H1 (cell line): ENCODE measurements around the gene ZNF70. TPM values are rescaled to one million over a fixed set of nuclear protein-coding genes. Genes with fewer than 3 reads are reported as not detected.

Experiments
- CTCF ChIA-PET: fragments of 300-600 bp; sonication (Branson Sonifier 250); formaldehyde crosslinking; loops from one replicate; lab custom pipeline; 2021; ENCODE audit not compliant: partially characterized antibody; lab: Charles Lee
- POLR2A ChIA-PET: fragments of 300-600 bp; sonication (Branson Sonifier 250); formaldehyde crosslinking; loops from one replicate; lab custom pipeline; 2021; ENCODE audit warnings: inconsistent platforms; ENCODE audit not compliant: partially characterized antibody; lab: Charles Lee
- DNase-seq, 2 experiments: peaks; one replicate each; pipeline versions ENCODE4 v3.0.0 to v3.0.0-alpha.2; 2010 to 2022; ENCODE audit warnings: low spot score in 2 of 2, low read depth in 1 of 2, mixed read lengths in 1 of 2
- FAIRE-seq: peaks from 2 replicates; lab custom pipeline; 2011; peaks lifted over from hg19 to GRCh38; lab: Jason Lieb, UNC
- H2AFZ ChIP-seq: 2 replicates; pipeline ENCODE4 v1.8.1; 2012; ENCODE audit warnings: low read length, inconsistent platforms
- H2AK5ac ChIP-seq: 2 replicates; pipeline ENCODE4 v1.6.1; 2013; ENCODE audit warnings: low read depth, low read length
- H2BK120ac ChIP-seq: replicated peaks from 2 replicates; pipeline ENCODE3; 2013; ENCODE audit warnings: low read depth, low read length, inconsistent platforms
- H2BK12ac ChIP-seq: 2 replicates; pipeline ENCODE4 v1.6.1; 2013; ENCODE audit warnings: low read depth, low read length
- H2BK15ac ChIP-seq: 2 replicates; pipeline ENCODE4 v1.6.1; 2013; ENCODE audit warnings: low read length
- H2BK20ac ChIP-seq: 2 replicates; pipeline ENCODE4 v1.6.1; 2013; ENCODE audit warnings: low read length
- H2BK5ac ChIP-seq: 2 replicates; pipeline ENCODE4 v1.6.1; 2013; ENCODE audit warnings: low read depth, low read length
- H3K14ac ChIP-seq: 2 replicates; pipeline ENCODE4 v1.6.1; 2013; ENCODE audit warnings: inconsistent platforms; ENCODE audit not compliant: insufficient read length
- H3K18ac ChIP-seq: 2 replicates; pipeline ENCODE4 v1.6.1; 2013; ENCODE audit warnings: low read length; ENCODE audit errors: extremely low read depth
- H3K23ac ChIP-seq: 2 replicates; pipeline ENCODE4 v1.6.1; 2013; ENCODE audit warnings: inconsistent platforms; ENCODE audit not compliant: insufficient read length
- H3K23me2 ChIP-seq: 2 replicates; pipeline ENCODE4 v1.6.1; 2013; ENCODE audit warnings: low read depth, low read length
- H3K27ac ChIP-seq: 2 replicates; pipeline ENCODE4 v1.6.1; 2011; ENCODE audit warnings: low read depth, low read length, inconsistent platforms
- H3K27me3 ChIP-seq, 4 experiments: replicated peaks in 1 of 4; 1 replicate in 1 of 4; 2 replicates in 3 of 4; pipeline versions ENCODE4 v1.6.1 to v1.8.1; 2011 to 2013; ENCODE audit warnings: low read length in 3 of 4, mild to moderate bottlenecking in 3 of 4, inconsistent platforms in 2 of 4, mixed read lengths in 2 of 4, moderate library complexity in 1 of 4; ENCODE audit not compliant: control insufficient read depth in 3 of 4, insufficient read depth in 3 of 4; ENCODE audit errors: extremely low read depth in 1 of 4
- H3K36me3 ChIP-seq, 4 experiments: 2 replicates each; pipeline versions ENCODE4 v1.6.1 to v1.8.1; 2011 to 2013; ENCODE audit warnings: mild to moderate bottlenecking in 4 of 4, low read length in 3 of 4, moderate library complexity in 2 of 4, control low read depth in 1 of 4, inconsistent platforms in 1 of 4; ENCODE audit not compliant: insufficient read depth in 4 of 4, control insufficient read depth in 2 of 4
- H3K4ac ChIP-seq: replicated peaks from 2 replicates; pipeline ENCODE3; 2013; ENCODE audit warnings: low read length, low read depth, mixed read lengths, inconsistent platforms; ENCODE audit not compliant: insufficient read length
- H3K4me1 ChIP-seq, 4 experiments: replicated peaks in 1 of 4; 1 replicate in 1 of 4; 2 replicates in 3 of 4; pipeline versions ENCODE4 v1.6.1 to v1.8.1; 2011 to 2013; ENCODE audit warnings: low read length in 3 of 4, inconsistent platforms in 2 of 4, mixed read lengths in 1 of 4; ENCODE audit not compliant: insufficient read depth in 4 of 4, control insufficient read depth in 3 of 4
- H3K4me2 ChIP-seq, 2 experiments: 2 replicates each; pipeline versions ENCODE4 v1.6.1 to v1.8.1; 2011 to 2013; ENCODE audit warnings: low read depth in 2 of 2, low read length in 2 of 2, control low read depth in 1 of 2, inconsistent platforms in 1 of 2, mild to moderate bottlenecking in 1 of 2; ENCODE audit not compliant: insufficient read depth in 1 of 2
- H3K4me3 ChIP-seq, 4 experiments: fragments of 200-600, 300-600 bp in 1 of 4; sonication (generic), shearing (Covaris generic), sonication (Bioruptor Twin) in 1 of 4; 2 replicates each; pipeline versions ENCODE4 v1.5.1 to v1.8.1; 2011 to 2016; ENCODE audit warnings: low read length in 4 of 4, low read depth in 3 of 4, control low read depth in 2 of 4, inconsistent platforms in 2 of 4, mild to moderate bottlenecking in 2 of 4, mixed read lengths in 1 of 4, moderate library complexity in 1 of 4; ENCODE audit not compliant: insufficient read depth in 2 of 4; ENCODE audit errors: extremely low read depth in 1 of 4
- H3K56ac ChIP-seq: replicated peaks from 2 replicates; pipeline ENCODE3; 2013; ENCODE audit warnings: low read depth, mild to moderate bottlenecking, mixed read lengths, low read length, inconsistent platforms; ENCODE audit not compliant: insufficient read length
- H3K79me1 ChIP-seq: 2 replicates; pipeline ENCODE4 v1.6.1; 2013; ENCODE audit warnings: low read depth, low read length, control low read depth
- H3K79me2 ChIP-seq, 2 experiments: 2 replicates each; pipeline versions ENCODE4 v1.6.1 to v1.8.1; 2012 to 2013; ENCODE audit warnings: low read length in 2 of 2, mild to moderate bottlenecking in 2 of 2, inconsistent platforms in 1 of 2; ENCODE audit not compliant: insufficient read depth in 2 of 2, control insufficient read depth in 1 of 2
- H3K9ac ChIP-seq, 4 experiments: replicated peaks in 1 of 4; 1 replicate in 1 of 4; 2 replicates in 3 of 4; pipeline versions ENCODE4 v1.6.1 to v1.8.1; 2011 to 2013; ENCODE audit warnings: low read depth in 3 of 4, low read length in 3 of 4, control low read depth in 2 of 4, mild to moderate bottlenecking in 2 of 4, moderate library complexity in 2 of 4, inconsistent platforms in 1 of 4; ENCODE audit errors: extremely low read depth in 1 of 4
- H3K9me3 ChIP-seq, 2 experiments: 2 replicates each; pipeline versions ENCODE4 v1.6.1 to v1.8.1; 2012 to 2013; ENCODE audit warnings: mild to moderate bottlenecking in 2 of 2, moderate library complexity in 2 of 2, control low read depth in 1 of 2, inconsistent platforms in 1 of 2, low read depth in 1 of 2, low read length in 1 of 2, mixed read lengths in 1 of 2; ENCODE audit not compliant: insufficient read depth in 2 of 2
- H4K20me1 ChIP-seq, 2 experiments: replicated peaks in 1 of 2; 2 replicates each; pipeline versions ENCODE3 to v1.8.1; 2011 to 2013; ENCODE audit warnings: inconsistent platforms in 2 of 2, low read length in 2 of 2, mild to moderate bottlenecking in 1 of 2; ENCODE audit not compliant: insufficient read depth in 2 of 2, control insufficient read depth in 1 of 2
- H4K5ac ChIP-seq: 2 replicates; pipeline ENCODE4 v1.6.1; 2013; ENCODE audit warnings: low read length, low read depth, mixed read lengths, inconsistent platforms; ENCODE audit not compliant: insufficient read length
- H4K8ac ChIP-seq: 2 replicates; pipeline ENCODE4 v1.8.0; 2013; ENCODE audit warnings: mild to moderate bottlenecking, moderate library complexity, low read length, inconsistent platforms; ENCODE audit not compliant: insufficient read depth; ENCODE audit errors: extremely low read depth
- H4K91ac ChIP-seq: replicated peaks from 2 replicates; pipeline ENCODE3; 2013; ENCODE audit warnings: low read length, mixed read lengths, inconsistent platforms; ENCODE audit not compliant: insufficient read length
- CHD1 ChIP-seq: IDR thresholded peaks from 2 replicates; pipeline ENCODE4 v1.6.1; 2012; ENCODE audit warnings: low read depth, low read length, improper control_type of control experiment
- EZH2 ChIP-seq: fragments of 200-600 bp; sonication (generic); IDR thresholded peaks from 2 replicates; pipeline ENCODE4 v1.7.1; 2012; ENCODE audit warnings: low read depth, mild to moderate bottlenecking, moderate library complexity, low read length, inconsistent platforms; ENCODE audit not compliant: severe bottlenecking
- NRF1 ChIP-seq: IDR thresholded peaks from 2 replicates; pipeline ENCODE4 v1.6.1; 2011; ENCODE audit warnings: mild to moderate bottlenecking, low read depth, low read length, improper control_type of control experiment
- RAD21 ChIP-seq, 2 experiments: IDR thresholded peaks in 1 of 2; conservative IDR thresholded peaks in 1 of 2; 2 replicates each; pipeline ENCODE4 v1.6.1; 2011; ENCODE audit warnings: low read depth in 2 of 2, low read length in 2 of 2, improper control_type of control experiment in 1 of 2, inconsistent platforms in 1 of 2, mild to moderate bottlenecking in 1 of 2, moderate library complexity in 1 of 2
- SRF ChIP-seq: IDR thresholded peaks from 2 replicates; pipeline ENCODE4 v1.6.1; 2011; ENCODE audit warnings: mild to moderate bottlenecking, low read depth, low read length, moderate library complexity
- TEAD4 ChIP-seq: IDR thresholded peaks from 2 replicates; pipeline ENCODE4 v1.6.1; 2012; ENCODE audit warnings: low read depth, low read length, inconsistent platforms, mixed read lengths
- ZNF274 ChIP-seq: IDR thresholded peaks from 2 replicates; pipeline ENCODE4 v1.7.0; 2012; ENCODE audit warnings: low read length, borderline replicate concordance; ENCODE audit errors: extremely low read depth
- WGBS, 2 experiments: shearing (Covaris generic) in 1 of 2; methylation state at CpG; one replicate each; pipeline versions ENCODE4 v1.1.6 to v1.1.7; 2013 to 2015; ENCODE audit warnings: low lambda C conversion rate in 2 of 2, mixed read lengths in 2 of 2, inconsistent platforms in 1 of 2, low coverage in 1 of 2, missing lambda C conversion rate in 1 of 2; ENCODE audit not compliant: insufficient replicate concordance in 2 of 2, insufficient coverage in 1 of 2, insufficient read length in 1 of 2; ENCODE audit errors: extremely low coverage in 1 of 2, missing lambda C conversion rate in 1 of 2; 5-methylcytosine and 5-hydroxymethylcytosine counted together
- polyA plus RNA-seq, 7 experiments: library from polyadenylated mRNA; depleted of rRNA in 3 of 7; stranded (reverse) in 5 of 7; unstranded in 2 of 7; fragments of >200 nt in 5 of 7; fragments of 200-250 nt in 2 of 7; gene quantifications; 1 replicate in 5 of 7; 2 replicates in 1 of 7; 4 replicates in 1 of 7; pipeline versions ENCODE4 v1.2.1 to v1.2.3, GENCODE V29; 2011 to 2013; ENCODE audit warnings: missing spikeins in 2 of 7, mixed read lengths in 2 of 7
- total RNA-seq: library from RNA; stranded (reverse); fragmentation: NEBNext Ultra II Directional; extraction: Animal tissue kit (Norgen Biotek cat#: 25700); gene quantifications from 2 replicates; pipeline ENCODE4 v1.2.1, GENCODE V29; 2021
- TF ChIP-seq, protein P1 (sequence below), 3 experiments: IDR thresholded peaks; 1 replicate in 2 of 3; 2 replicates in 1 of 3; pipeline versions ENCODE4 v1.5.1 to v1.6.1; 2011; ENCODE audit warnings: low read length in 3 of 3, mild to moderate bottlenecking in 3 of 3, inconsistent platforms in 2 of 3, low read depth in 1 of 3, moderate library complexity in 1 of 3; ENCODE audit not compliant: insufficient read depth in 1 of 3; ENCODE audit errors: control extremely low read depth in 1 of 3
- TF ChIP-seq, protein P2 (sequence below): IDR thresholded peaks from 2 replicates; pipeline ENCODE4 v1.6.1; 2011; ENCODE audit warnings: low read length, improper control_type of control experiment

Gene ZNF70
- total and polyA plus RNA-seq, 2 of the 8 experiments (the other 6 are each of a cell fraction or from before 2014, with no cell fraction given) = 1.1 to 2.6 TPM

DNA sequence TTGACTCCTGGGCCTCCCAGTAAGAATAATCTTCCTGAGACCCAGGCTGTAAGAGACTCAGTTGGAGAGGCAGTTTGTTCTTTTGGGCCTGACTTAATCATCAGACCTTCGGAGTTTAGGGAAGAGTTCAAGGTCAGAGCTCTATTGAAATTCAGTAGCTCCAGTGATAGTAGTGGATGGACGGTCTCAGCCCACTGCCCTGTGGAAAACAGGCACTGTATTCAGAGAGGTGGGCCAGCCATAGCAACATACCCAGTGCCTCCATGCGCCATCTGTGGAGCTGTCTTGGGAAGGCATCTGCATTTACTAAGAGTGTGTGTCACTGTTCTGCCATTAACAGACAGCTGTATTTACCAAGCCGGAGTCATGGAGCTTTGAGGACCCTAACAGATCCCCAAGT, 38.7 kb upstream of the ZNF70 start:
- WGBS, 2 experiments = 87% methylated on average over 4 of the region's 4 CpGs; no CpG with 5 or more reads in 1 of the 2 experiments
- no peak overlapping the region for H2BK20ac ChIP-seq
- peaks cover 4 to 24% of the 10 kb centered on the region in 2 experiments for H4K20me1 ChIP-seq
- TF ChIP-seq, protein P1, sequence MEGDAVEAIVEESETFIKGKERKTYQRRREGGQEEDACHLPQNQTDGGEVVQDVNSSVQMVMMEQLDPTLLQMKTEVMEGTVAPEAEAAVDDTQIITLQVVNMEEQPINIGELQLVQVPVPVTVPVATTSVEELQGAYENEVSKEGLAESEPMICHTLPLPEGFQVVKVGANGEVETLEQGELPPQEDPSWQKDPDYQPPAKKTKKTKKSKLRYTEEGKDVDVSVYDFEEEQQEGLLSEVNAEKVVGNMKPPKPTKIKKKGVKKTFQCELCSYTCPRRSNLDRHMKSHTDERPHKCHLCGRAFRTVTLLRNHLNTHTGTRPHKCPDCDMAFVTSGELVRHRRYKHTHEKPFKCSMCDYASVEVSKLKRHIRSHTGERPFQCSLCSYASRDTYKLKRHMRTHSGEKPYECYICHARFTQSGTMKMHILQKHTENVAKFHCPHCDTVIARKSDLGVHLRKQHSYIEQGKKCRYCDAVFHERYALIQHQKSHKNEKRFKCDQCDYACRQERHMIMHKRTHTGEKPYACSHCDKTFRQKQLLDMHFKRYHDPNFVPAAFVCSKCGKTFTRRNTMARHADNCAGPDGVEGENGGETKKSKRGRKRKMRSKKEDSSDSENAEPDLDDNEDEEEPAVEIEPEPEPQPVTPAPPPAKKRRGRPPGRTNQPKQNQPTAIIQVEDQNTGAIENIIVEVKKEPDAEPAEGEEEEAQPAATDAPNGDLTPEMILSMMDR (IDR thresholded peaks at IDR 0.05; ENCODE audit: control extremely low read depth in 1 of 3, insufficient read depth in 1 of 3, low read depth in 1 of 3, low read length in 3 of 3) = peak; percentile 2 to 37 (median 35); a peak in 2 of 4 replicates
- TF ChIP-seq RAD21 (IDR thresholded peaks at IDR 0.05 in 1 of 2, conservative IDR thresholded peaks at IDR 0.05 in 1 of 2; ENCODE audit: low read depth in 2 of 2, low read length in 2 of 2) (peak; percentile 22 to 29; a peak in 2 of 4 replicates), NRF1 (no peak), ZNF274 (no peak), EZH2 (no peak), TEAD4 (no peak), SRF (no peak), CHD1 (no peak)
- TF ChIP-seq, protein P2, sequence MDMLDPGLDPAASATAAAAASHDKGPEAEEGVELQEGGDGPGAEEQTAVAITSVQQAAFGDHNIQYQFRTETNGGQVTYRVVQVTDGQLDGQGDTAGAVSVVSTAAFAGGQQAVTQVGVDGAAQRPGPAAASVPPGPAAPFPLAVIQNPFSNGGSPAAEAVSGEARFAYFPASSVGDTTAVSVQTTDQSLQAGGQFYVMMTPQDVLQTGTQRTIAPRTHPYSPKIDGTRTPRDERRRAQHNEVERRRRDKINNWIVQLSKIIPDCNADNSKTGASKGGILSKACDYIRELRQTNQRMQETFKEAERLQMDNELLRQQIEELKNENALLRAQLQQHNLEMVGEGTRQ = no peak

More for the DNA sequence above, 38.7 kb upstream of the ZNF70 start:
- Histone ChIP-seq H3K79me2 (peaks cover 22 to 56% of the 10 kb centered on the region in 2 experiments), H2BK5ac (no peak overlapping the region), H2BK12ac (no peak overlapping the region), H3K79me1 (peaks cover 3% of the 10 kb centered on the region; the same call in 1 of the 2 replicates), H3K4me3 (no peak overlapping the region), H3K27ac (no peak overlapping the region), H4K5ac (no peak overlapping the region), H3K23ac (no peak overlapping the region), H3K9me3 (no peaks in the 10 kb centered on the region), H3K4ac (no peak overlapping the region), H3K4me1 (peaks cover 0 to 10% (median 4%) of the 10 kb centered on the region in 4 experiments; a peak in 6 of 7 replicates), H3K27me3 (no peaks in the 10 kb centered on the region), H3K9ac (no peak overlapping the region), H2BK120ac (no peak overlapping the region), H3K36me3 (peaks cover 9 to 18% (median 11%) of the 10 kb centered on the region in 4 experiments; a peak in 7 of 8 replicates), H4K91ac (no peak overlapping the region), H4K8ac (no peak overlapping the region), H2AK5ac (no peak overlapping the region), H3K4me2 (peak overlapping the region in 1 of 2 experiments; percentile 64; a peak in 1 of 4 replicates), H2AFZ (no peak overlapping the region), H3K18ac (no peak overlapping the region), H3K56ac (no peak overlapping the region), H3K23me2 (peaks cover 3% of the 10 kb centered on the region; the same call in 1 of the 2 replicates), H2BK15ac (no peak overlapping the region), H3K14ac (no peak overlapping the region)
- ChIA-PET POLR2A (interaction anchor here (0.8 to 4.4 kb wide), 10 partner anchors 12 to 68 kb away, joined by 3 to 19 read pairs (median 3); partner anchors contain the start of genes CHCHD10 and SLC2A11), CTCF (interaction anchor here (0.5 to 6.4 kb wide), 10 partner anchors 13 to 1647 kb away, joined by 3 to 47 read pairs (median 4); partner anchors contain the start of genes CHCHD10, MIF and MMP11)
- no peak for DNase-seq
- no peak for FAIRE-seq
